ENCODE measurements around the gene TTC6. TPM values are rescaled to one million over a fixed set of nuclear protein-coding genes. Genes with fewer than 3 reads are reported as not detected.

The TTC6 gene
- total and polyA plus RNA-seq, 2 of the 4 experiments (the other 2 are of a cell fraction), result under 0.01 to 0.12 TPM

DNA sequence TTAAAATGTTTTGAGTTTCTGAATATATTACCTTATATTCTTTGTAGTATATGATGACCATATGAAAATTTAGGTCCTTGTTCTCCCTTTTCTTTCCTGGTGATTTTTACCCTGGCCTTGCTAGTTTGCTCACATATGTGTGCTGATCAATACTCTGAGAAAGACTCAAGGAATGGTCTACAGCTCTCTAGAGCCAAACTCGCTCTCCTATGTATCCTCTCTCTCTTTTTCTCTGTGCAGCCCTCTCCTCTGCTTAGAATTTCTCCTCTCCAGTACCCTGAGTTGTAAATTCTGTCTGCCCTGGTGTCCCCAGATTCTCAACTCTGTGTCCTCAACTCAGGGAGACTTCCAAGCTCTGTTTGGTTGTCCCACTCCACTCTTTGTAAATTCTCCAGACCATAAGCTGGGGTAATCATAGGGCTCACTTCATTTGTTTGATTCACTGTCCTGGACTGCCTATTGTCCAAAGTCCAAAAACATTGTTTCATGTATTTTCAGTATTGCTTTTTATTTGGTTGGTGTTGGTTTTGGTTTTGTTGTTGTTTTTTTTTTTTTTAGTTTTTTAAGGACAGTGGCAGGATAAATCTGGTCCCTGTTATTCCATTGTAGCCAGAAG is 41.4 kb upstream of the TTC6 start:
- H2BK120ac ChIP-seq (ENCODE audit: low read depth, low read length), result no peak overlapping the region
- no peak overlapping the region for H2BK20ac ChIP-seq (ENCODE audit: low read depth, low read length)
- no peak overlapping the region for H3K4me2 ChIP-seq (ENCODE audit: low read depth, low read length)
- no peak overlapping the region for H2BK15ac ChIP-seq (ENCODE audit: low read depth, low read length)
- ATAC-seq (ENCODE audit: low read depth) (no peak), DNase-seq (no peak)
- no CpG with 5 or more reads among the region's 1 CpG for WGBS, 2 experiments (ENCODE audit: extremely low coverage in 2 of 2, insufficient read length in 1 of 2)
- H4K91ac ChIP-seq (ENCODE audit: insufficient read depth, low read depth, low read length), result no peak overlapping the region
- POLR2A ChIA-PET (ENCODE audit: unreplicated experiment), result no interaction called here
- CTCF ChIA-PET, result no interaction called here
- H3K27ac ChIP-seq (ENCODE audit: insufficient read depth, low read length), result no peak overlapping the region
- peak overlapping the region; percentile 19 for H3K18ac ChIP-seq (ENCODE audit: low read depth, low read length)
- no peak overlapping the region for H2AK9ac ChIP-seq (replicated peaks; ENCODE audit: low read depth, low read length, poor library complexity)
- no peak for TF ChIP-seq RFX5 (IDR thresholded peaks at IDR 0.05; ENCODE audit: low read depth, low read length)
- no peak for TF ChIP-seq BHLHE40 (IDR thresholded peaks at IDR 0.05; ENCODE audit: low read depth, low read length)
- no peak for TF ChIP-seq MAFK (IDR thresholded peaks at IDR 0.05; ENCODE audit: low read depth, low read length)
- no peak for TF ChIP-seq SMC3 (IDR thresholded peaks at IDR 0.05; ENCODE audit: low read depth, low read length)
- TF ChIP-seq RCOR1 (IDR thresholded peaks at IDR 0.05; ENCODE audit: insufficient replicate concordance, low read length), result no peak
- TF ChIP-seq CEBPB (IDR thresholded peaks at IDR 0.05; ENCODE audit: low read depth, low read length), result no peak
- TF ChIP-seq RAD21 (IDR thresholded peaks at IDR 0.05; ENCODE audit: low read length), result no peak
- TF ChIP-seq NFE2L2 (IDR thresholded peaks at IDR 0.05; ENCODE audit: low read depth, low read length), result no peak
- TF ChIP-seq FOS (IDR thresholded peaks at IDR 0.05; ENCODE audit: low read depth, low read length), result no peak
- TF ChIP-seq MAZ (IDR thresholded peaks at IDR 0.05; ENCODE audit: borderline replicate concordance, low read depth, low read length), result no peak
- TF ChIP-seq, protein P1, sequence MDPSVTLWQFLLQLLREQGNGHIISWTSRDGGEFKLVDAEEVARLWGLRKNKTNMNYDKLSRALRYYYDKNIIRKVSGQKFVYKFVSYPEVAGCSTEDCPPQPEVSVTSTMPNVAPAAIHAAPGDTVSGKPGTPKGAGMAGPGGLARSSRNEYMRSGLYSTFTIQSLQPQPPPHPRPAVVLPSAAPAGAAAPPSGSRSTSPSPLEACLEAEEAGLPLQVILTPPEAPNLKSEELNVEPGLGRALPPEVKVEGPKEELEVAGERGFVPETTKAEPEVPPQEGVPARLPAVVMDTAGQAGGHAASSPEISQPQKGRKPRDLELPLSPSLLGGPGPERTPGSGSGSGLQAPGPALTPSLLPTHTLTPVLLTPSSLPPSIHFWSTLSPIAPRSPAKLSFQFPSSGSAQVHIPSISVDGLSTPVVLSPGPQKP (IDR thresholded peaks at IDR 0.05; ENCODE audit: borderline replicate concordance, low read depth, low read length), result no peak
- no peak for TF ChIP-seq CHD1 (IDR thresholded peaks at IDR 0.05; ENCODE audit: low read depth, low read length)
- no peak for TF ChIP-seq POLR2A (IDR thresholded peaks at IDR 0.05; ENCODE audit: low read depth, low read length)
- peaks cover 4% of the 10 kb centered on the region; the same call in 1 of the 2 replicates for H3K9me3 ChIP-seq (ENCODE audit: control insufficient read depth, insufficient read depth, low read length)
- H2AFZ ChIP-seq (replicated peaks; ENCODE audit: low read length, poor library complexity), result no peak overlapping the region
- no peak overlapping the region for H2BK5ac ChIP-seq (ENCODE audit: low read depth, low read length, poor library complexity, severe bottlenecking)
- no peak overlapping the region for H4K5ac ChIP-seq (ENCODE audit: low read depth, low read length)
- dilution Hi-C loops (cut with HindIII; ENCODE audit: low sequenced_read_pairs, unreplicated experiment), result no loop called here
- no peak overlapping the region for H3K4me3 ChIP-seq (ENCODE audit: insufficient read depth, low read depth, low read length)
- H4K8ac ChIP-seq (ENCODE audit: low read depth in 2 of 2, low read length in 2 of 2), result no peak overlapping the region
- no TSS peak for BruUV-seq (replicated peaks)
- H2AK5ac ChIP-seq (ENCODE audit: low read depth, low read length), result no peak overlapping the region
- H3K79me1 ChIP-seq (ENCODE audit: low read depth in 1 of 2, low read length in 2 of 2), result no peaks in the 10 kb centered on the region
- no peak overlapping the region for H3K23ac ChIP-seq (ENCODE audit: low read depth, low read length)
- H3K9me1 ChIP-seq (ENCODE audit: insufficient read depth, low read length), result no peaks in the 10 kb centered on the region
- no peaks in the 10 kb centered on the region for H3K36me3 ChIP-seq (ENCODE audit: control insufficient read depth, insufficient read depth, low read length)
- H3K4ac ChIP-seq (ENCODE audit: low read depth, low read length), result no peak overlapping the region
- no peak overlapping the region for H3K14ac ChIP-seq (replicated peaks; ENCODE audit: low read depth, low read length)
- H3K4me1 ChIP-seq (ENCODE audit: control insufficient read depth, insufficient read depth, low read length), result no peaks in the 10 kb centered on the region
- no peaks in the 10 kb centered on the region for H4K20me1 ChIP-seq (ENCODE audit: insufficient read depth, low read length)
- H3K27me3 ChIP-seq (ENCODE audit: control insufficient read depth, insufficient read depth, low read length), result no peaks in the 10 kb centered on the region
- no peak overlapping the region for H3K9ac ChIP-seq (ENCODE audit: low read depth, low read length)
- intact Hi-C loops (cut with micrococcal nuclease), result no loop called here
- H3K56ac ChIP-seq (ENCODE audit: extremely low read depth, insufficient read depth, low read length), result no peak overlapping the region
- in situ Hi-C loops (cut with MboI; ENCODE audit: low sequenced_read_pairs), result no loop called here

Measured in IMR-90 (cell line).